Measurements from ENCODE around the gene RAPGEF2. TPM values are rescaled to one million over a fixed set of nuclear protein-coding genes. Genes with fewer than 3 reads are reported as not detected.
A peak's percentile ranks its signal among the peaks of the same experiment; 100 is the strongest.

RAPGEF2 gene
- total RNA-seq, 1 experiment from 2014 or later, result 26.3 TPM

DNA sequence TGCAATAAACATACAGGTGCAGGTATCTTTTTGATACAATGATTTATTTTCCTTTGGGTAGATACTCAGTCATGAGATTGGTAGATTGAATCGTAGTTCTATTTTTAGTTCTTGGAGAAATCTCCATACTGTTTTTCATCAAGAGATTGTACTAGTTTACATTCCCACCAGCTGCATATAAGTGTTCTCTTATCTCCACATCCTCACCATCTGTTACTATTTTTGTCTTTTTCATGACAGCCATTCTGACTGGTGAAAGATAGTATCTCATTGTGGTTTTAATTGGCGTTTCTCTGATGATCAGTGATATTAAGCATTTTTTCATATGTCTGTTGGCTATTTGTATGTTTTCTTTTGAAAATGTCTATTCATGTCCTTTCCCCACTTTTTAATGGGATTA lies 202.2 kb downstream of the RAPGEF2 start:
- BruUV-seq (replicated peaks), result no TSS peak
- ChIA-PET CTCF (no interaction called here), POLR2A (no interaction called here)

DNA sequence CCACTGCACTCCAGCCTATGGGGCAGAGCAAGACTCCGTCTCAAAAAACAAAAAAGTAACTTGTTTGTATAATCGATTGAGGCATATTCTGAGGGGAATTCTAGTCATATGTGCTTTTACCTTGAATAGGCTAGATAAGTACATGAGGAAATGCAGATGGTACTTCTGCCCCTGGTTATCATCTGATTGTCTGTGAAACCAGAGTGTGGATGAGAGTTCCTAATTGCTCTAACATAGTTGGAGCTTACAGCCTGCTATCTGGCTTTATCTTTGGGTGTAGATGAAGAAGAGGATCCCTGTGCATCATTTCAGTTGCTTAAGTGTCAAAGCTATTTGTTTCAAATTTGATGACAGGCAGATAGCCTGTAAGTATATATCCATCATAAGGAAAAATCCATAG lies 205.1 kb downstream of the RAPGEF2 start:
- DNase-seq (ENCODE audit: unreplicated experiment), result no peak
- TF ChIP-seq, protein P1, sequence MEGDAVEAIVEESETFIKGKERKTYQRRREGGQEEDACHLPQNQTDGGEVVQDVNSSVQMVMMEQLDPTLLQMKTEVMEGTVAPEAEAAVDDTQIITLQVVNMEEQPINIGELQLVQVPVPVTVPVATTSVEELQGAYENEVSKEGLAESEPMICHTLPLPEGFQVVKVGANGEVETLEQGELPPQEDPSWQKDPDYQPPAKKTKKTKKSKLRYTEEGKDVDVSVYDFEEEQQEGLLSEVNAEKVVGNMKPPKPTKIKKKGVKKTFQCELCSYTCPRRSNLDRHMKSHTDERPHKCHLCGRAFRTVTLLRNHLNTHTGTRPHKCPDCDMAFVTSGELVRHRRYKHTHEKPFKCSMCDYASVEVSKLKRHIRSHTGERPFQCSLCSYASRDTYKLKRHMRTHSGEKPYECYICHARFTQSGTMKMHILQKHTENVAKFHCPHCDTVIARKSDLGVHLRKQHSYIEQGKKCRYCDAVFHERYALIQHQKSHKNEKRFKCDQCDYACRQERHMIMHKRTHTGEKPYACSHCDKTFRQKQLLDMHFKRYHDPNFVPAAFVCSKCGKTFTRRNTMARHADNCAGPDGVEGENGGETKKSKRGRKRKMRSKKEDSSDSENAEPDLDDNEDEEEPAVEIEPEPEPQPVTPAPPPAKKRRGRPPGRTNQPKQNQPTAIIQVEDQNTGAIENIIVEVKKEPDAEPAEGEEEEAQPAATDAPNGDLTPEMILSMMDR (IDR thresholded peaks at IDR 0.05; ENCODE audit: unreplicated experiment), result no peak
- ChIA-PET POLR2A (no interaction called here), CTCF (interaction anchor here (0.5 to 0.6 kb wide), 2 partner anchors 196 to 446 kb away, joined by 3 read pairs; no protein-coding TSS in a partner anchor)
- Mint-ChIP-seq H3K9me3 (ENCODE audit: unreplicated experiment) (peaks cover 10% of the 10 kb centered on the region), H3K36me3 (ENCODE audit: insufficient read depth, unreplicated experiment) (peaks cover 15% of the 10 kb centered on the region), H3K4me3 (ENCODE audit: unreplicated experiment) (no peak overlapping the region), H3K27me3 (ENCODE audit: insufficient read depth, unreplicated experiment) (no peaks in the 10 kb centered on the region), H3K4me1 (ENCODE audit: insufficient read depth, unreplicated experiment) (peaks cover 8% of the 10 kb centered on the region), H3K27ac (ENCODE audit: low read depth, unreplicated experiment) (no peak overlapping the region)
- intact Hi-C loops (cut with micrococcal nuclease), result no loop called here
- BruUV-seq (replicated peaks), result no TSS peak

More for the DNA sequence above, 202.2 kb downstream of the RAPGEF2 start:
- no peak overlapping the region for H3K4me3 Mint-ChIP-seq (ENCODE audit: unreplicated experiment)
- no peaks in the 10 kb centered on the region for H3K27me3 Mint-ChIP-seq (ENCODE audit: insufficient read depth, unreplicated experiment)
- no peak for DNase-seq (ENCODE audit: unreplicated experiment)
- peaks cover 10% of the 10 kb centered on the region for H3K9me3 Mint-ChIP-seq (ENCODE audit: unreplicated experiment)
- H3K27ac Mint-ChIP-seq (ENCODE audit: low read depth, unreplicated experiment), result no peak overlapping the region
- TF ChIP-seq, protein P1 (IDR thresholded peaks at IDR 0.05; ENCODE audit: unreplicated experiment), result no peak
- intact Hi-C loops (cut with micrococcal nuclease), result no loop called here
- peaks cover 8% of the 10 kb centered on the region for H3K4me1 Mint-ChIP-seq (ENCODE audit: insufficient read depth, unreplicated experiment)
- H3K36me3 Mint-ChIP-seq (ENCODE audit: insufficient read depth, unreplicated experiment), result peaks cover 15% of the 10 kb centered on the region

DNA sequence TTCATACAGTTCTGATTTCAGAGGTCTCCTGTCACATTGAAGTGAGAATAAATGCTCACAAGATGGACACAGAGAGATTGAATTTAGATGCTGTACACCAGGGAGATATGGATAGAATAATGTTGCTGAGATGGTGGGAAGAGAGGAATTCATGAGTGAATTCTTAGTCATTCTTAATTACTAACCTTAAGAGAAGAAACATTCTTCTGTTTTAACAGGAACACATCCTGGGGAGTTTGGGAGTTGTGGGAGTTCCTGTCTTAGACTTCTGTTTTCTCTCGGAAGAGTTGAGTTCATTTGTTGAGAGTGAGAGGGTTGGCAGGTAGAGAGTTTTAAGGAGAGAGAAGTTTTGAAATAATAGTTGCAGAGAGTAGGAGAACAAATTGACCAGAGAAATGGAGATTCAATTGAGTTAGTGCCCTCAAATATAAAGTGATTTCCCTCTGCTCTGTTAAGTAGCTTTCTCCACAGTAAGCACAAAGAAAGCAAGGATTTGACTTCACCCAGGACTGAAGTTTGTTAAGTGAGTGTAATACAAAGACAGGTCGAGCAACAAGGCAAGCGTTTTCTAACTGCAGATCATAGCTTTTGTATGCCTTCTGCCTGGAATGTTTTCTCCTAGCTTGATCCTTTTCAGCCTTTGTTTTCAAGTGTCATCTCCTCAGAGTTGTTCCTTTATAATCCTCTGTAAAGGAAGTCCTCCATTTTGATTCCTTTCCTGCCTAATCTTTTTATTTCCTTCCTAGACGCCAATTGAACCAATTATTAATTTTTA lies 205.9 kb downstream of the RAPGEF2 start:
- no peak overlapping the region for H3K4me3 Mint-ChIP-seq (ENCODE audit: unreplicated experiment)
- H3K27ac Mint-ChIP-seq (ENCODE audit: low read depth, unreplicated experiment), result peak overlapping the region; percentile 17
- H3K36me3 Mint-ChIP-seq (ENCODE audit: insufficient read depth, unreplicated experiment), result peaks cover 15% of the 10 kb centered on the region
- BruUV-seq (replicated peaks), result no TSS peak
- TF ChIP-seq, protein P1 (IDR thresholded peaks at IDR 0.05; ENCODE audit: unreplicated experiment), result no peak
- H3K4me1 Mint-ChIP-seq (ENCODE audit: insufficient read depth, unreplicated experiment), result peaks cover 8% of the 10 kb centered on the region
- DNase-seq (ENCODE audit: unreplicated experiment), result no peak
- peaks cover 10% of the 10 kb centered on the region for H3K9me3 Mint-ChIP-seq (ENCODE audit: unreplicated experiment)
- CTCF ChIA-PET, result interaction anchor here (0.5 to 0.6 kb wide), 2 partner anchors 197 to 447 kb away, joined by 3 read pairs; no protein-coding TSS in a partner anchor
- H3K27me3 Mint-ChIP-seq (ENCODE audit: insufficient read depth, unreplicated experiment), result no peaks in the 10 kb centered on the region
- POLR2A ChIA-PET, result interaction anchor here (1.7 to 1.9 kb wide), 2 partner anchors 9 to 12 kb away, joined by 4 read pairs; no protein-coding TSS in a partner anchor
- intact Hi-C loops (cut with micrococcal nuclease), result no loop called here

DNA sequence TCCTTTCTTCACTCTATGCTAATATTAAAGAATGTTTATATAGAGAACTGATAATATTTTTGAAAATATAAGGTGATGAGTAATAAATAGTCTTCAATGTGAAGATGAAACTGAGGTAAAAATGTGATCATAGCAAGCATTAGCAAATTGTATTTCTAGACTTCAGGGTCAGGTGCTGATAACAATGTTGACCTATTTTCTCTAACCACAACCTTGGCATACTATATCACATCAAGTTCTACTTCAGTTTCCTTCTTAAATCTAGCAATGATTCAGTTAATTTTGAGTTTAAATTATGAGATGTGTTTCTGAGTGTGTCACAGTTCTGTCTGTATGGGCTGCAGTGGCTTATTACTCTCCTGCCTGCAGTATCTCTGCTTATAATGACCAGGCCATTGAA lies 209.4 kb downstream of the RAPGEF2 start:
- no peak for DNase-seq (ENCODE audit: unreplicated experiment)
- BruUV-seq (replicated peaks), result no TSS peak
- ChIA-PET CTCF (no interaction called here), POLR2A (interaction anchor here (0.7 kb wide), 1 partner anchor 84 kb away, joined by 4 read pairs; no protein-coding TSS in a partner anchor)
- intact Hi-C loops (cut with micrococcal nuclease), result loop anchor here (10.0 kb wide), 1 partner anchor 457 kb away; no protein-coding TSS in a partner anchor
- H3K4me3 Mint-ChIP-seq (ENCODE audit: unreplicated experiment), result no peak overlapping the region
- TF ChIP-seq, protein P1 (IDR thresholded peaks at IDR 0.05; ENCODE audit: unreplicated experiment), result no peak
- peaks cover 7% of the 10 kb centered on the region for H3K36me3 Mint-ChIP-seq (ENCODE audit: insufficient read depth, unreplicated experiment)
- peaks cover 8% of the 10 kb centered on the region for H3K4me1 Mint-ChIP-seq (ENCODE audit: insufficient read depth, unreplicated experiment)
- H3K9me3 Mint-ChIP-seq (ENCODE audit: unreplicated experiment), result no peaks in the 10 kb centered on the region
- no peaks in the 10 kb centered on the region for H3K27me3 Mint-ChIP-seq (ENCODE audit: insufficient read depth, unreplicated experiment)
- H3K27ac Mint-ChIP-seq (ENCODE audit: low read depth, unreplicated experiment), result no peak overlapping the region

Data from MCF 10A (cell line).